Body of pancreas (tissue), 4 donors: ENCODE results near the gene AGMO.

Experiments used
- CTCF ChIP-seq, 7 experiments: fragments of 450-650 bp in 4 of 7; fragments of 200-600 bp in 3 of 7; sonication (generic) in 3 of 7; IDR thresholded peaks; one replicate each; pipeline ENCODE4 v1.5.1; 2016 to 2019; ENCODE audit warnings: antibody characterized with exemption in 7 of 7
- POLR2A ChIP-seq, 3 donors: fragments of 450-650 bp; IDR thresholded peaks; one replicate each; pipeline ENCODE4 v1.6.1; 2016; ENCODE audit warnings: antibody characterized with exemption in 3 of 3, mild to moderate bottlenecking in 2 of 3

GRCh38 chr7:15403315-15403714, 158.5 kb downstream of the AGMO start:
- TF ChIP-seq CTCF (IDR thresholded peaks at IDR 0.05) (no peak), POLR2A (IDR thresholded peaks at IDR 0.05) (no peak)
